HG03039 (cell line): ENCODE measurements around the gene TCFL5.
A peak's percentile ranks its signal among the peaks of the same experiment; 100 is the strongest.

Source experiments
- ATAC-seq: cut with Tn5 transposase; IDR thresholded peaks from one replicate; pipeline ENCODE4 v1.9.1; 2021; ENCODE audit warnings: mild to moderate bottlenecking, moderate library complexity; ENCODE audit not compliant: unreplicated experiment

TCFL5 gene

DNA sequence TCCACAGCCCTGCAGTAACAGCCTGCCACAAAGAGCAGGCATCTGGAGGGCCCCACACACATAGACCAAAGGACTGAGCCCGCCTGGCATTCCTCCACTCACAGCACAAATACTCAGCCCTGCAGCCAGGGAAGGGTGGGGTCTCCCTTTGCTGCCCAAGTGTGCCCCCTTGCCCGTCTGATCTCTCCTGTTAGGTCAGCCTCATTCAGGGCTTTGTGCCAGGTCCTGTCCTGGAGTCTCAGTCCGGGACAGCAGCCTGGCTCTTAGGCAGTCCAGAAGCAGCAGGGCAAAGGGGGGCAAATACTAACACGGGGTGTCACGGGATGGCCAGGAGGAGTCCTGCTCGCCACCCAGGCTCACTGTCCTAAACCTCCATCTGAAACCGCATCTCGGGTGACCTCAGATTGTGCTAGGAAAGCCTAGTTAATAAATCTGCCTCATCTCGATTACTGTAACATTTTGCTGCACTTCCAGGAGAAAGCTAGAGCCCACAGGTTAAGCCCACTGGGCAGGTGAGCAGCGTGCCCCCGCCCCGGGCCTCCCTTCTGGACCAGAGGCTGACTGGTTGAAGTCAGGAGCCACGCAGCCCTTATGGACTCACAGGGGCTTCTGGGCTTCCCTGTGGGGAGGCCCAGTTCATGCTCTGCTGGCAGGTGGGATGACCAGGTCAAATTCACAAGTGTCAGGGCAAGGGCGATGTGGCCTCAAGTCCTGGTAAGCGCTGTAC, 60.2 kb downstream of the TCFL5 start:
- ATAC-seq = no peak

DNA sequence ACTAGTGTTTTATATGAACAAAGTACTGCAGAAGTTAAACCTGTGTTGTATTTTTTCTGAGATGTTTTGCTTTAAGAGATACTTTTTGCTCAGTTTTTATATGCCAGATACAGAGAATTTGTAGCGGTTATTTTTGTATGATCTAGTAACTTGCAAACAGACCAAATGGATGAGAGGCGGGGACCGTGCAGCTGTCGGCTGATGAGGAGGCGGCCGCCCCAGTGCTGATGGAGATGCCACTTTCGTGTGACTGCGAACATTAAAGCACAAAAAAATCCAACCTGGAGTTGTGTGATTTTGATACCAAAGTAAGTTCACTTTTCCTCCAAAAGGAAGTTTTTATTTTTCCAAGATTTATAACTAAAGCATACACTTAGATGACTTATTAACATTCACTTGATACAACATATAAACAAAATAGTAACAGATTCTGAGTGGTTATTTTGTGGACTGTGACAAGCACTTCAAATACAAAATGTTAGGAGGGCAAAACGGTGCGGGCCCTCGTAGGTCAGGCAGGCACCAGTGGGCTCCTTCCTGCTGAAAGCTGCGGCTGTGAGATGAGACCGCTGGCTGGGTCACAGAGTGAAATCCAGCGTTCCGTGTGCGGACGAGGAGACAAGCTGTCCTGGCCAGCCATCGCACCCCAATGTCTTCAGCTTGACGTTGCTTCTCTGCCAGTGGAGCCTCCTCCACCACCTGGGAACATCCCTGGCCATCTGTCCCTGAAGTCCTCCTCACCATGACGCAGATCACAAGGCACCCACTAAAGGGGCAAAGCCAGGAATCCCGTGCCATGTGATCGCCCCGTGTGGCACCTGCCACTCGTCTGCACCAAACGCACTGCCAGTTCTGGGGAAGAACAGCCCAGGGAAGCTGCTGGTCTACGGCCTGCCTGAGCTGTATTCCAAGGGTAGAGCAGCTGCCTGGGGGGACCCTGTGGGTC, 61.0 kb downstream of the TCFL5 start:
- ATAC-seq = no peak

DNA sequence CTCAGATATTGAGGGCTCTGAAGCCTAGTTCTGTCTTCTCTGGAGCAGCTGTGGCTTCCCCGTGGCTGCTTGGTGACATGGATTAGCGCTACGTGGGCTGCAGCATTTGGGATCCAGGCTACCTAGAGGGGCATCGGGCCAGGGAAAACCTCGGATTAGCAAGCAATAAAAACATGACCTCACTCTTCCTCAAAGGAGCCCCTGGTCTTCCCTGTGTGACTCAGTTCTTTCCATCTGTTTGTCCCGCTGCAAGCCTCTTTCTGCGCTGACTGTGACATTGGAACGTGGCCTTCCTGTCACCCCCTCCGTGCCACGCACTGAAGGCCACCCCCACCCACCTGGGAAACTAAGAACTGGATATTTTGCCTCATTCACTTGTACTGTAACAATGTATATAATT, 61.7 kb downstream of the TCFL5 start:
- no peak for ATAC-seq

DNA sequence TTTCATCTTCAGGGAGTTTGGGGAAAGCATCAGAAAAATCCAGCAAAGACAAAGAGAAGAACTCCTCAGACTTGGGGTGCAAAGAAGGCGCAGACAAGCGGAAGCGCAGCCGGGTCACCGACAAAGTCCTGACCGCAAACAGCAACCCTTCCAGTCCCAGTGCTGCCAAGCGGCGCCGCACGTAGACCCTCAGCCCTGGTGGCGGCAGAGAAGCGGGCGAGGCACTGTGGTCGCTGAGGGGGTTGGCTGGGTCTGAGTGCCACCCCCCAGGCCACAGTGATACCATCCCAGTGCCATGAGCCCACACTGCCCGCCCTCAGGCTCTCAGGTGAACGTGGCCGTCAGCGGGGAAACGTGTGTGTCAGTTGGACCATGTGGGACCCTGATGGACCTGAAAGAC, 62.2 kb downstream of the TCFL5 start:
- ATAC-seq = no peak

DNA sequence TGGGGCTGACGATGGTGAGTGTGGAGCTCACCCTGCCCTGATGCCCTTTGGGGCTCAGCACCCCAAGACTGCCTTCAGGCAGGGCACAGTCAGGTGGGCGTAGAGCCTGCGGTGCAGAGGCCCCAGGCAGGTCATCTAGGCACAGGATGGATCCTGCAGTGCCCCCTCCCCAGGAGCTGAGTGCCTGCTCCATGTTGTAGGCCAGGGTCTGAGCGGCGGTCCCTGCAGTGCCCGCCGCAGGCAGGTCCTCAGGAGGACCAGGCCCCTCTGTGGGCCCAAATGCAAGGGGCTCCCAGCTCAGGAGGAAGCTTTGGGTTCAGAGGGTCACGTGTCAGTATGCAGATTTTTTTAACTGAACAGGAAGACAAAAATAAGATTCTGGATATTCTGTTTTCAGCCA, 62.6 kb downstream of the TCFL5 start:
- no peak for ATAC-seq

DNA sequence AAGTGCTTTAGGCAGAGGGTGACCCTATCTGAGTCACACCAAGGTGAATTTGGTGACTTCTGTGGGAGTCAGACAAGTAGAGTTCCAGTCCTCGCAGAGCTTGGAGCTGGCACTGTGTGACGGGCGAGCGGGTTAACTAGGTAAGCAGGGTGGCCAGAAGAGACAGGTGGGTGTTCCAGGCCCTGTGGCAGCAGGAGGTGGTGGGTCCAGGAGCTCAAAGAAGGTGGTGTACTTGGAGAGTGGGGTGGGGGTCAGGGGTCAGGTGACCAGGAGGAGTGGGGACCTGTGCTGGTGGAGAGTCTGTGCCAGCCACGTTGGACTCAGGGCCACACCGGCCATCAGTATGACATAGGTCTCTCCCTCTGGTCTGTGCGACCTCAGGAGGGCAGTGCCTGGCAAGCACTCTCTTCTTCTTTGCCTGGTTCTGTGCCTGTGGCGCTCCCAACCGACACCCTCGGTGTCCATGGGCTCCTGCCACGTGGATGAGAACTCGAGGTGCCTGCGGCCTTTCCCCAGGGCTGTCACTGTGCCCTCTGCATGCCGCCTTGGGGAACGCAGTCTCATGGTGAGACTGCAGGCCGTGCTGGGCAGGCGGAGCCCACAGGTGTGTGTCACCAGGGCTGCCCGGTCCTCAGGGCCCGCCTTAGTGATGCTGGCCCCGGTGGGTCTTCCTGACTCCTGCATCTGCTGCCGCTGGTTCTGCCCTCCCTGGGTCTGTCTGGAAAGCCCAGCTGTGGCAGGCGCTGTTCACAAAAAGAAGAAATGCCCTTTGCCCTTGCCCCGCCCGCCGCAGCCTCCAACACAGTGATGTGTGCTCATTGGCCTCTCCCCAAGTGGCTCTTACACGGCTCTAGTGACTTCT, 63.7 kb downstream of the TCFL5 start:
- no peak for ATAC-seq

DNA sequence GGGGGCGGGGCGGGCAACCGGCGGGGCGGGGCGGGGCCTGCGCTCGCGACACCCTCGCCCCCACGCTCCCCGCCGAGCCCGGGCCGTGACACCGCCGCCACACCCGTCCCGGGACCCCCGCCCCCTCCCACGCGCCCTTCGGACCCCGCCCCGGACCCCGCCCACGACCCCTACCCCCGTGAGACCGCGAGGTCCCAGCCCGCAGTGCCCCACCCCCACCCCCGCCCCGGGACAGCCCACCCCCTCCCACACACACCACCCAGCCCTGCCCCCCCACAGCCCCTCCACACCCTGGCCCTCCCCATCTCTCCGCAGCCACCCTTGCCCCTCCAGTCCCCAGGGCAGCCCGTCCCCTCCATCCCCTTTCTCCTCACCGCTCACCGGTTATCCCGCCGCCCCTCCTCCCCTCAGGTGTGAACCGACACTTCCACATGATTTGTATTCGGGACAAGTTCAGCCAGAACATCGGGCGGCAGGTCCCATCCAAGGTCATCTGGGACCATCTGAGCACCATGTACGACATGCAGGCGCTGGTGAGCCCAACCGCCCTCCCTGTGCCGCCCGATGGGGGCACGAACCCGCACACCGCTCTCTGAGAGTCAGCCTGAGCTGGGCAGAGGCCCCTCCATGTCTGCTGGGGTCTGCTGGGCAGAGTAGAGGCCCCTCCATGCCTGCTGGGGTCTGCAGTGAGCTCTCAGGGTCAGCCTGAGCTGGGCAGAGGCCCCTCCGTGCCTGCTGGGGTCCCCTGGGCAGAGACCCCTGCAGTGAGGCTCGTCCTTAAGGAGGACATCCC, 64.7 kb downstream of the TCFL5 start:
- ATAC-seq = no peak

DNA sequence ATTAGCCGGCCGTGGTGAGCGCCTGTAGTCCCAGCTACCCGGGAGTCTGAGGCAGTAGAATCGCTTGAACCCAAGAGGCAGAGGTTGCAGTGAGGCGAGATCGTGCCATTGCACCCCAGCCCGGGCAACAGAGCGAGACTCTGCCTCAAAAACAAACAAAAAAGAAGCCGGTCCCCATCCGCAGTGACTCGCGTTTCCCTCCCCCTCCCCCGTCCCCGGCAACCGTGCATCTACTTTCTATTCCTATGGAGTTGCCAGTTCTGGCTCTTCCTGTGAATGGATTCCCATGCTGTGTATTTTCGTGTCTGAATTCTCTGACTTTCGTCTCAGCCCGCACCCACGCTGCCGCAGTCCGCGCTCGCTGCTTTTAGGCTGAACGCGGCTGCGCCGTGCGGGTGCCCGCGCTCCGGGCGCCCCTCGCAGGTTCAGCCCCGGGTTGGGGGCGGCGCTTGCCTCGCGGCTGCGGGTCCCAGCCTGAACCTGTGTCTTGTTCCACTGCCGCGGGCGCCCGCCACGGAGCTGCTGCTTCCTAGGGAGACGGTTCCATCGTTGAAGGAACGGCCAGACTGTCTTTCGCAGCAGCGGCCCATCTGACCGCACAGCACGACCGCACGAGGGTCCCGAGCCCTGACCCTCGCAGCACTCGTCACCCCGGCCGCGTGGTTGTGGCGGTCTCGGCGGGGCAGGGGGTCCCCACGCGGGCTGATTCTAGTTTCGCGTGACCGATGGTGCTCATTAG, 66.4 kb downstream of the TCFL5 start:
- ATAC-seq = no peak

GRCh38 chr20:62794007-62794724, 67.5 kb downstream of the TCFL5 start:
- ATAC-seq = peak; percentile 57

GRCh38 chr20:62793757-62794006, 67.9 kb downstream of the TCFL5 start:
- no peak for ATAC-seq

- no peak for ATAC-seq
Measured at GRCh38 chr20:62792940-62793756, 68.5 kb downstream of the TCFL5 start.

DNA sequence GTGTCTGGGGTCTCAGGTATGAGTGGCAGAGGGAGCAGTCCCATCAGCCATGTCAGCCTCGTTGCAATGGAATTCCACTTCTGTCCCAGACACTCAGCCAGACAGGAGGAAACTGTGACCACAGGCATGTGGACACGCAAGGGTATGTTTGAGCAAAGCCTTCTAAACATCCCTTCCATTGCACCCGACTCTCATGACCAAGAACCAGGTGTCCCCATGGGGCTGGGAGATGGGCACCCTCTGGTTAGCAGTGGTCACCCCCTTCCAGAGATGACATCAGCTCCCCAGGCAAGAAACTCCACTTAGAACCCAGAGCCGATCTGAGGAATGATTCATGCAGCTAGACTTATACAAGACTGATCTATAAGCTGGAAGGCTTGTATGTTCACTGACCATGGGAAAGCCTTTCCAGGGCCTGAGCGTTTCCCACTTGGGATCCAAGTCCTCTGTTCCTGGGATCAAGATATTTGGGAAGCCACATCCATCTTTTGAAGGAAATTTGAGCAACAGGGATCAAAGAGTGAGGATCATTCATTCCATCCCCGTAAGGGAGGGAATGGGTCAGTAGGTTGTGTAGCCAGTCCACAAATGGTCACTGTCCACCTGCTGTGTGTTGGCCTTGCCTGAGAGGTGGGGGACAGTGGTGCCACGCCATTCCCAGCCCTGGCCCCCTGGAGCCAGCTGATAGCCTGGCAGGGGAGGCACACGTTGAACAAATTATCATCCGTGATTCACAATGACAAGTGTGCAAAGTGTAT, 69.3 kb downstream of the TCFL5 start:
- ATAC-seq = no peak

DNA sequence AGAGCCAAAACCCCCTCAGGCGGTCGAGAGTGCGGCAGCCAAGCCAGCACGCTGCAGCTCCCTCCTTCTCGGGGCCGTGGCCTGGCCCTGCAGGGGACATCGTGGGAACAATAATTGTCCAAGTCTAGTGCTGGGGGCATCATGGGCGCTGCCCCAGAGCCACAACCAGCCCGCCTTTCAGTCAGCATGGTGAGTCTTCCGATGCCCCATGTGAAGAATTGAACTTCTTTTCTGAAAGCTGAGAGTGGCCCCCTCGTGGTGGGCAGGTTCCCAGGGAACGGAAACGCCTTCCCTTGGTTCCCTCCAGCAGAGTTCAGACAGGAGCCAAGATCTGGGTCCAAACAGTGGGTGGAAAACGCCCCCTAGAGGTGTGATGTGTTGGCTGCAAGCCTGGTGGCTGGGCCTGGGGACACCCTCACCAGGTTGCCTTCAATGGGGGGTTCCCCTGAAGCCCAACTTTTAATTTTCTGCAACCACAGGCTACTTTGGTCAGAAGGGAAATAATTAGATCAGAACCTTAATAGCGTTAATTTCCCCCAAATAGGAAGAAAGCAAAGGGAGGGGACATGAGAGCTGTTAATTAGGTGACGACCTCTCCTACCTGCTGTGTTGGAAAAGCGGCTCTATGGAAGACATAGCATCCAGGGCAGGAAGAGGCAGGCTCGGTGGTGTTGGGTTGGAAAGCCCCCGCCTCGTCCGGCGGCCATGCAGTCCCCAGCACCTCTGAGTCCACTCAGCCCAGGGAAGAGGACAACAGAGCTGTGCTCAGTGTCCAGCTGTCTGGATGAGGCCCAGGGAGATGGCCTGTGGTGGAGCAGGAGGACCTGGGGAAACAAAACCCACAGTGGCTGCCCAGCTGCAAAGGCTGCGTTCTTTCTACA, 70.1 kb downstream of the TCFL5 start:
- no peak for ATAC-seq
